Head of caudate nucleus (tissue), 42 donors: ENCODE data around the gene SCN4A.
"Not testable (repeated sequence)": the region's sequence is repeated elsewhere in the genome, so short reads cannot be mapped to it uniquely, and the experiment has no call there.

Experiments
- DNase-seq, 42 donors: peaks; one replicate each; pipeline versions ENCODE4 v3.0.0 to v3.0.0-alpha.2; 2020 to 2021; ENCODE audit warnings: mixed read lengths in 7 of 42
- intact Hi-C: fragments of 100-400 bp; cut with DNase I; formaldehyde crosslinking; loops from one replicate; pipeline ENCODE4 v1.15.0; 2022

SCN4A gene

GRCh38 chr17:63928966-63929695 is 43.6 kb downstream of the SCN4A start:
- DNase-seq, result no peak
- intact Hi-C loops, result no loop called here

- intact Hi-C loops, result no loop called here
- DNase-seq, result no peak
Observed at GRCh38 chr17:63928172-63928666, 44.5 kb downstream of the SCN4A start.

GRCh38 chr17:63927464-63928171 is 45.1 kb downstream of the SCN4A start:
- intact Hi-C loops, result no loop called here
- DNase-seq, result no peak

GRCh38 chr17:63926164-63926563 is 46.6 kb downstream of the SCN4A start:
- no peak for DNase-seq
- intact Hi-C loops, result no loop called here

- intact Hi-C loops, result no loop called here
- DNase-seq, result no peak
Observed at GRCh38 chr17:63925615-63926014, 47.1 kb downstream of the SCN4A start.

GRCh38 chr17:63922402-63922801 is 50.3 kb downstream of the SCN4A start:
- DNase-seq, intact Hi-C loops: not testable (repeated sequence)

GRCh38 chr17:63920779-63921178 is 51.9 kb downstream of the SCN4A start:
- DNase-seq, intact Hi-C loops: not testable (repeated sequence)

GRCh38 chr17:63920050-63920449 is 52.7 kb downstream of the SCN4A start:
- intact Hi-C loops, DNase-seq: not testable (repeated sequence)

GRCh38 chr17:63919311-63919723 is 53.4 kb downstream of the SCN4A start:
- intact Hi-C loops, result loop anchor here (10.0 kb wide), 1 partner anchor 215 kb away; the partner anchor contains the start of gene ERN1
- DNase-seq, result peak in 39 of 42 donors; percentile 8 to 80 (median 56)

- DNase-seq, result not testable (repeated sequence)
- intact Hi-C loops, result loop anchor here (10.0 kb wide), 1 partner anchor 216 kb away; the partner anchor contains the start of gene ERN1
Observed at GRCh38 chr17:63918789-63919305, 53.9 kb downstream of the SCN4A start, which contains the start of gene GH1. Gene GH1 (minus strand): TSS chr17:63918839. CDS start chr17:63918776, 63 bp downstream.

- intact Hi-C loops, result loop anchor here (10.0 kb wide), 1 partner anchor 216 kb away; the partner anchor contains the start of gene ERN1
- DNase-seq, result no peak
Observed at GRCh38 chr17:63918305-63918704, 54.4 kb downstream of the SCN4A start.

GRCh38 chr17:63917646-63918045 is 55.1 kb downstream of the SCN4A start:
- intact Hi-C loops, result loop anchor here (10.0 kb wide), 1 partner anchor 217 kb away; the partner anchor contains the start of gene ERN1
- no peak for DNase-seq

GRCh38 chr17:63917206-63917605 is 55.5 kb downstream of the SCN4A start:
- not testable (repeated sequence) for DNase-seq
- intact Hi-C loops, result loop anchor here (10.0 kb wide), 1 partner anchor 218 kb away; the partner anchor contains the start of gene ERN1

- DNase-seq, result no peak
- intact Hi-C loops, result loop anchor here (10.0 kb wide), 1 partner anchor 218 kb away; the partner anchor contains the start of gene ERN1
Observed at GRCh38 chr17:63916566-63917185, 56.0 kb downstream of the SCN4A start.

- intact Hi-C loops, result loop anchor here (10.0 kb wide), 1 partner anchor 219 kb away; the partner anchor contains the start of gene ERN1
- not testable (repeated sequence) for DNase-seq
Observed at GRCh38 chr17:63915753-63916152, 57.0 kb downstream of the SCN4A start.

GRCh38 chr17:63914471-63914870 is 58.2 kb downstream of the SCN4A start:
- DNase-seq, result no peak
- intact Hi-C loops, result loop anchor here (10.0 kb wide), 1 partner anchor 220 kb away; the partner anchor contains the start of gene ERN1

GRCh38 chr17:63911657-63912100 is 61.0 kb downstream of the SCN4A start:
- peak in 29 of 42 donors; percentile 11 to 74 (median 46) for DNase-seq
- intact Hi-C loops, result loop anchor here (10.0 kb wide), 1 partner anchor 223 kb away; the partner anchor contains the start of gene ERN1

- DNase-seq, result peak in 1 of 42 donors; percentile 28
- intact Hi-C loops, result loop anchor here (10.0 kb wide), 1 partner anchor 224 kb away; the partner anchor contains the start of gene ERN1
Observed at GRCh38 chr17:63911041-63911635, 61.6 kb downstream of the SCN4A start, which contains the start of gene CSHL1. Gene CSHL1 (minus strand): TSS chr17:63911258. CDS start chr17:63911196, 62 bp downstream.
